Measurements from ENCODE around the gene HMOX2.

Gene HMOX2

DNA sequence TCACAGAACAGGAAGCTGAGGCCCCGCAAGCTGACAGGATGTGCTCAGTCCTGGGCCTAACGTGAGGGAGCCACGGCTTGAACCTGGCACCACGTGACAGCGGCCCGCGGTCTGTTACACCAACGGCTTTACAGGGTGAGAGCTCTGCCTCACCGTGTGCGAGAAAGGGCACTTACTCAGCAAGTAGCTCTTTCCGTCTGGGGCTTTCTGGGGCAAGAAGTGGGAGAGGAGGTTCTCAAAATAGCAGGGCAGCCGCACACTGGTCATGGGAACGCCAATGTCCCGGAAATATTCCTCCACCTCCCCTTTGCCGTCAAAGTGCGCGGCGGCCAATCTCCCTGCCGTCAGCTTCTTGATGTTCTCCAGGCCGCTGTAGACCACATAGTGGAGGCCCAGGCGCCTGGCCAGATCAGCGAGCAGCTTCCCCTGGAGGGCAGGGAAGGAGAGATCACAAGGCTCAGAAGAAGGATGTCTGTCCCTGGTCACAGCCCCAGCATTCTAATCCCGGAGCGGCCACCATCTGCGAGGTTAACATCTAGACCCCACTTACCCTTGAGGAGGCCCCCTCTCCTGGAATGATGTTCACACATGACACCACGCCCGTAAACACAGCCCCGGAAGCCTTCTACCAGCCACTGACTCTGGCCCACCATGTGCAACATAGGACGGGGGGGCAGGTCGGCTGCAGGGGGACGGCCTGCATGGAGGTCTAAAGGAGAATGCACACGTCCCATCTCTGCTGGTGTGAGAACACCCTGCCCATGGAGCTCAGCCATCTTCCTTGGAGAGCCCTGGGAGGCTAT is 10.0 kb upstream of the HMOX2 start:
- no peak for DNase-seq (ENCODE audit: low read depth)

DNA sequence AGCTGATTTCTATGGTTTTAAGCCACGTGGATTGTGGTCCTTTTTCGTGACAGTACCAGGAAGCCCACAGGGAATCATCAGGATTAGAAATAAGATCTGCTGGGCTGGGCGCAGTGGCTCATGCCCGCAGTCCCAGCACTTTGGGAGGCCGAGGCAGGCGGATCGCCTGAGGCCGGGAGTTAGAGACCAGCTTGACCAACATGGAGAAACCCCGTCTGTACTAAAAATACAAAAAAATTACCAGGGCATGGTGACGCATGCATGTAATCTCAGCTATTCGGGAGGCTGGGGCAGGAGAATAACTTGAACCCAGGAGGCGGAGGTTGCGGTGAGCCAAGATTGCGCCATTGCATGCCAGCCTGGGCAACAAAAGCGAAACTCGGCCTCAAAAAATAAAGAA is 8.3 kb upstream of the HMOX2 start:
- no peak for DNase-seq (ENCODE audit: low read depth)

DNA sequence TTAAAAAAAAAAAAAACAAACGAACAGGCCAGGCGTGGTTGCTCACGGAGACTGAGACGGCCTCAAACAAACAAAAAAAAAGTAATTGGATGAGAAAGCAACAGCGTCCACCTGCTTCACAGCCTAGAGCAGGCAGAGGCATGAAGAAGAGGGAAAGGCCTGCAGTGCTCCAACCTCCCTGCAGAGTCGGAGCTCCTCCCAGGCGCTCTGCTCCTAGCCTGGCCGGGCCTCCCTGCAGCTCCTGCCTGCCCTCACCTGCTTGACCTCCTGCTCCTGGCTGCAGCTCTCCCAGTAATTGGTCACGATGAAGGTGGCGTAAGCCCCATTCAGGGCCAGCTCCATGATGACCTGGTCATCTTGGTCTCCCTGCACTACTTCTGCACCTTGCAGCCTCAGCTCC is 7.2 kb upstream of the HMOX2 start:
- DNase-seq (ENCODE audit: low read depth): no peak

- DNase-seq (ENCODE audit: low read depth): no peak
Measured at GRCh38 chr16:4471869-4472268, 4.3 kb upstream of the HMOX2 start.

- DNase-seq (ENCODE audit: low read depth): no peak
Measured at GRCh38 chr16:4472880-4473279, 3.3 kb upstream of the HMOX2 start.

GRCh38 chr16:4474192-4474961 is 1.8 kb upstream of the HMOX2 start, which contains the start of gene NMRAL1:
Gene NMRAL1, minus strand, starts transcription at chr16:4474625. Its CDS starts 493 bp downstream, at chr16:4474132.
- DNase-seq (ENCODE audit: low read depth): peak; percentile 56

- no peak for DNase-seq (ENCODE audit: low read depth)
Measured at GRCh38 chr16:4477966-4478365, 1.8 kb downstream of the HMOX2 start.

DNA sequence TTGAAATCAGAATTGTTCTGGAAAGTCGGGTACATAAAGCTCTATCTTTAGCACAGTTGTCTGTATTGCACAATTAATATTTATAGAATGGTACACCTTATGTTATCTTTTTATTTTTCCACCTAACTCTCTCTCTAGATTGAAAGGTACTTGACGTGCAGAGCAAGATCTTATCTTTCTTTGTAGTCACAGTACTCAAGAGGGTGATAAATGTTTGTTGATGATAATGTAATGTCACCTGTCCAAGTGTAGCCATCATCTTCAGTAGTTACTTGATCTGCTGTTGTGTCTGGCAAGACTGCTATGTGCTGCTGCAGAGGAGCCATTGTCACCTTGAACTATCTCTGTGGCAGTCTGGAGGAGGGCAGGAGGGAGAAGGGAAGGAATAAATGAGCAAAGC is 5.3 kb downstream of the HMOX2 start:
- DNase-seq (ENCODE audit: low read depth): no peak

GRCh38 chr16:4481963-4482362 is 5.8 kb downstream of the HMOX2 start:
- DNase-seq (ENCODE audit: low read depth): no peak

DNA sequence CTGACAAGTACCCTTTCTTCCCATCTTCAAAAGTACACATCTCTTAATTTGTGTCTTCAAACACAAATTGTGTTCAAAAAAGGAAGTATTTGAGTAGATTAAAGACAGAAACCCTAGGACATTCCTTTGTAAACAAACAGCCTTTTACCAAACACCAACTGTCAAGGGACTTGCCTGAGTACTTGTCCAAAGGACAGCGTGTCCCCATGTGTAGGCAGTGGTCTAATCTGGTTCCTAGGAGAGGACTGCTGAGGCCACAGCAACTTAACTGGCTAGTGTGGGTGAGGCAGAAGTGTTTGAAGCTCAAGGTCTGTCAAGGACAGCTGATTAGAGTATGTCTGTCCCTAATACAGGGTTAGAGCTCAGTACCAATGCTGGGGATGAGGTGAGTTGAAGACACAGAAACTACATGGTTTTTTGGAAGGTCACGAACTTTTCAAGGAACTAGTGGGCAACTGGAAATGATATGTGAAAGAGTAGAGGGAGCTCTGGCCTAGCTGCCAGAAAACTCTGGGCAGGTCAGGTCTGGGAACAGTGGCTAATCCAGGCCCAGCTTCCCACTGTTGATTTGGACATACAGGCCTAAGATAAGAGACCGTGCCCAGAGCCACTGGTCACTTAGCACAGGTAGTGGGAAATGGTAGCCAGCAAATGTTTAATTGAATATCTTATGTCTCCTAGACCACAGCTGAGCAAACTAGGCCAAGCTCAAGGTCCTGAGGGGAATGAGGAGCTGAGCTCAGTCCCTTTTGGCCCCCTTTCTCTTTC is 10.1 kb downstream of the HMOX2 start:
- DNase-seq (ENCODE audit: low read depth): no peak

- DNase-seq (ENCODE audit: low read depth): no peak
Measured at GRCh38 chr16:4487955-4488498, 11.8 kb downstream of the HMOX2 start.

GRCh38 chr16:4488499-4488967 is 12.3 kb downstream of the HMOX2 start:
- no peak for DNase-seq (ENCODE audit: low read depth)

DNA sequence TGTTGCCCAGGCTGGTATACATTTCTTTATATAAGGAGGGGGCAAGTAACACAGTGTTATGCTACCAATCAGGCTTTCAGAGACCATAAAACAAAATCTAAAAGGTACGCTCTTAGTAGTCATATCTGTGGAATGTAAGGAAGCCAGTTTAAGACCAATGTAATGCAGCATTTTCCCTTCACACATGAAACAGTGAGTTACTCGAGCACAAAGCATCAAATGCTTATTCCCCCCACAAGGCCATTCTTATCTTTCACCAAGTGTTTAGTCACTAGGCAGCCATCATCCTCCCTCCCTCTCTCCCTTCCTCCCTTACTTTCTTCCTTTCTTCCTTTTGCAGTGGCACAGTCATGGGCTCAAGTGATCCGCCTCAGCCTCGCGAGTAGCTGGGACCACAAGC is 12.8 kb downstream of the HMOX2 start:
- no peak for DNase-seq (ENCODE audit: low read depth)

GRCh38 chr16:4491898-4492297 is 15.7 kb downstream of the HMOX2 start:
- no peak for DNase-seq (ENCODE audit: low read depth)

DNA sequence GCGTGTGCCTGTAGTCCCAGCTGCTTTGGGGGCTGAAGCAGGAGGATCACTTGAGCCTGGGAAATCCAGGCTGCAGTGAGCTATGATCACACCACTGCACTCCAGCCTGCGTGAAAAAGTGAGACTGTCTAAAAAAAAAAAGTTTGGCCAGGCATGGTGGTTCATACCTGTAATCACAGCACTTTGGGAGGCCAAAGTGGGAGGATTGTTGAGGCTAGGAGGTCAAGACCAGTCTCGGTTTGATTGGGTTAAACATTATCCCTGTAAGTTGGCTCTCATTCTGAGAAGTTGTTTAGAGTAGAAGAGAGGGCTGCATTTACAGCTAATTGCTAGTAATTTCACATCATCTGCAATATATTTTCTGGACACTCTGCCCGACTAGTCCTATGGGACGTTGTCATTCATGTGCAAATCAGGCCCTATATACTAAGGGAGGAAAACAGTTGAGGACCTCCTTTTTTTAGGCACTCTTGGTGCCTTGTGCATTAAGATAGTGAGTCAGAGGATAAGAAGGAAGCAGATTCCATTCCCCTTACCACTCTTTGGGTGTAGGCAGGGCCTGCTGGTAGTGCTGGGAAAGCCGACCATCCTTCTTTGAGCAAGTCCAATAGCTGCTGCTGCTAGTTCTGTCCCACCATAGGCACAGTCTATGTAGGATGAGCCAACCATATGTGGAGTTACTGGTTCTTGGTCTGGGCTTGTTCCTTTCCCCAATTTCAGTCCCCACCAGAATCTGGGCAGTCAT is 18.7 kb downstream of the HMOX2 start:
- no peak for DNase-seq (ENCODE audit: low read depth)

DNA sequence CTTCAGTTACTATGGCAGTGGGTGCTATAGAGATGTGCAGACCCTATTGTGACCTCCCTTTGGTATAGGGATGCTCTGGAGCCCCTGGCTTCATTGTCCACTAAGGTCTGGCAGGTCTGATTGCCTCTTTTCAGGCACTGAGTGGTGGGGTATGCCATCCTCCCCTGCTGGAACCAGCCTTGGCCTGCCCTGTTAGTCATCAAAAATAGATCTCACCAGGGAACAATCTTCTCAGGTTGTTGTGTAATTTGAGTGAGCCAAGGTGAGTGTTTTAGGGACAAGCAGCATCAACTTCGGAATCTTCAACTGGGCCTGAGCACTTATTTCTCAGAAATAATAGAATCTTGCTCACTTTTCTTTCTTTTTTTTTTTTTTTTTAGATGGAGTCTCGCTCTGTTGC is 19.6 kb downstream of the HMOX2 start:
- no peak for DNase-seq (ENCODE audit: low read depth)

GRCh38 chr16:4496305-4496704 is 20.1 kb downstream of the HMOX2 start:
- no peak for DNase-seq (ENCODE audit: low read depth)

DNA sequence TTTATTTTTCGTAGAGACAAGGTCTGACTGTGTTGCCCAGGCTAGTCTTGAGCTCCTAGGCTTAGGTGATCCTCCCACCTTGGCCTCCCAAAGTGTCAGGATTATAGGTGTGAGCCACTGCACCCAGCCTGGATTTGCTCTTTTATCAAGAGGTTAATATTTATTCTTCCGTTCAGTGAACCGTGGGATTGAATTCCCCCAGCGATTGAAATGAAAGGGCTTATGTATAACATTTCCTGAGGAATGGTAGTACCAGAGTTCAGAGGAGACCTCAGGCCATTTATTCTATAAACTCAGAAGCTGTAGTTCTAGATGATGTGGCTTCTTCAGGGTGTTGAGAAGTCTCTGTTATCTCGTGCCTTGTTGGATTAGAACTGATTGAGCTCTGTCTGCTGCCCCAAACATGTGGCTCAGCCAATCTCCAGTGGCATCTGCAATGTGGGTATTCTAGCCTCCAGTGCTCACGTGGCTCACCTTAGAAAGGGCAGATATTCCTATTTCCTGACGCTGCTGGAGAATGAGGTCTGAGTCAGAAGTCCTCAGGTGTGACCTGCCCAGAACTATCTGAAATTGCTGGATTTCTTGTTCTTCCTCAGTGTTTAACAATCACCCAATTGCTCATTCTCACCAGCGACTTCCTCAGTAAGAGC is 22.5 kb downstream of the HMOX2 start:
- no peak for DNase-seq (ENCODE audit: low read depth)

DNA sequence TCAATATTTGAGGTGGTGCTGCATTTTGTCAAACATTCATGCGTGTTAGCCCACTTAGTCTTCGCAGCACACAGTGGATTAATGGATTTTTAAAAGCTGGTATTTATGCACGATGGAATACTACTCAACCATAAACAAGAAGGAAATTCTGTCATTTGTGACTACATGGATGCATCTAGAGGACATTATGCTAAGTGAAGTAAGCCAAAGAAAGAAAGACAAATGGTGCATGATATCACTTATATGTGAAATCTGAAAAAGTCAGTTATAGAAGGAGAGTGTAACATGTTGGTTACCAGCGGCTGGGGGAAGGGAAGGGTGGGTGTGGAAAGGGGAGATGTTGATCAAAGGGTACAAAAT is 23.0 kb downstream of the HMOX2 start:
- DNase-seq (ENCODE audit: low read depth): no peak

- peak; percentile 70 for DNase-seq (ENCODE audit: low read depth)
Measured at GRCh38 chr16:4500272-4500671, 24.1 kb downstream of the HMOX2 start.

GRCh38 chr16:4501071-4501478 is 24.9 kb downstream of the HMOX2 start:
- DNase-seq (ENCODE audit: low read depth): no peak
